GM23338 (cell line): ENCODE measurements around the gene CTNNA3. TPM values are rescaled to one million over a fixed set of nuclear protein-coding genes. Genes with fewer than 3 reads are reported as not detected.

Source experiments
- ATAC-seq: fragments of 200-7000 bp; cut with Tn5 transposase; 3 replicates; pipeline ENCODE4 v1.9.1; 2020
- DNase-seq: peaks from one replicate; pipeline ENCODE4 v3.0.0-alpha.2; 2015; ENCODE audit warnings: low spot score
- H2AFZ ChIP-seq: fragments of 200-600 bp; sonication (generic); 2 replicates; pipeline ENCODE4 v1.8.0; 2016; ENCODE audit warnings: antibody characterized with exemption, mild to moderate bottlenecking, moderate library complexity
- H3F3A ChIP-seq: fragments of 200-600 bp; sonication (generic); replicated peaks from 2 replicates; pipeline ENCODE4 v1.8.0; 2017; ENCODE audit warnings: antibody characterized with exemption, mixed run types, low read depth
- H3K27ac ChIP-seq: fragments of 200-600 bp; sonication (generic); 2 replicates; pipeline ENCODE4 v1.6.1; 2016; ENCODE audit warnings: low read depth
- H3K27me3 ChIP-seq: fragments of 200-600 bp; sonication (generic); 2 replicates; pipeline ENCODE4 v1.8.0; 2016; ENCODE audit warnings: mild to moderate bottlenecking, mixed run types, moderate library complexity; ENCODE audit not compliant: insufficient read depth
- H3K36me3 ChIP-seq: fragments of 200-600 bp; sonication (generic); 2 replicates; pipeline ENCODE4 v1.8.0; 2016; ENCODE audit warnings: mild to moderate bottlenecking; ENCODE audit not compliant: insufficient read depth
- H3K4me1 ChIP-seq: fragments of 200-600 bp; sonication (generic); 2 replicates; pipeline ENCODE4 v1.8.0; 2016; ENCODE audit warnings: mild to moderate bottlenecking, moderate library complexity; ENCODE audit not compliant: insufficient read depth
- H3K4me2 ChIP-seq: fragments of 200-600 bp; sonication (generic); 2 replicates; pipeline ENCODE4 v1.7.1; 2017; ENCODE audit warnings: mixed run types
- H3K4me3 ChIP-seq: fragments of 200-600 bp; sonication (generic); 2 replicates; pipeline ENCODE4 v1.6.1; 2016; ENCODE audit warnings: mixed run types
- H3K79me2 ChIP-seq: fragments of 200-600 bp; sonication (generic); replicated peaks from 2 replicates; pipeline ENCODE4 v1.8.0; 2017; ENCODE audit warnings: mild to moderate bottlenecking; ENCODE audit not compliant: insufficient read depth
- H3K9me2 ChIP-seq: fragments of 200-600 bp; sonication (generic); 2 replicates; pipeline ENCODE4 v1.8.0; 2017; ENCODE audit not compliant: insufficient read depth
- H4K20me1 ChIP-seq: fragments of 200-600 bp; sonication (generic); replicated peaks from 2 replicates; pipeline ENCODE4 v1.8.0; 2017; ENCODE audit warnings: mild to moderate bottlenecking; ENCODE audit not compliant: insufficient read depth
- H3K27ac Mint-ChIP-seq: 2 replicates; pipeline ENCODE4 v1.8.0; 2020; ENCODE audit warnings: inconsistent platforms, mild to moderate bottlenecking, moderate library complexity, mixed read lengths
- H3K27me3 Mint-ChIP-seq: 3 replicates; pipeline ENCODE4 v1.8.0; 2022; ENCODE audit warnings: low read depth, mild to moderate bottlenecking, moderate library complexity, mixed read lengths, inconsistent platforms; ENCODE audit not compliant: insufficient read depth, poor library complexity
- H3K36me3 Mint-ChIP-seq: 3 replicates; pipeline ENCODE4 v1.8.0; 2021; ENCODE audit warnings: low read depth, mild to moderate bottlenecking, inconsistent platforms, moderate library complexity, mixed read lengths
- H3K4me1 Mint-ChIP-seq: 3 replicates; pipeline ENCODE4 v1.8.0; 2020; ENCODE audit warnings: mild to moderate bottlenecking, inconsistent platforms, mixed read lengths
- H3K4me3 Mint-ChIP-seq: 3 replicates; pipeline ENCODE4 v1.8.0; 2021; ENCODE audit warnings: moderate library complexity, mild to moderate bottlenecking, inconsistent platforms, mixed read lengths
- H3K9me3 Mint-ChIP-seq: 3 replicates; pipeline ENCODE4 v1.8.0; 2020; ENCODE audit warnings: moderate library complexity, mild to moderate bottlenecking, inconsistent platforms, mixed read lengths
- CREB1 ChIP-seq: fragments of 250-450 bp; sonication (Bioruptor Pico); IDR thresholded peaks from 2 replicates; pipeline ENCODE4 v1.5.0; 2020; ENCODE audit warnings: low read depth, mild to moderate bottlenecking, moderate library complexity
- CTCF ChIP-seq, 2 experiments: fragments of 200-600 bp in 1 of 2; sonication (generic) in 1 of 2; conservative IDR thresholded peaks; 2 replicates each; pipeline versions ENCODE4 v1.5.1 to v1.6.1; 2016 to 2017; ENCODE audit warnings: antibody characterized with exemption in 2 of 2, low read depth in 2 of 2, mild to moderate bottlenecking in 2 of 2, moderate library complexity in 1 of 2
- ETS1 ChIP-seq: IDR thresholded peaks from 2 replicates; pipeline ENCODE4 v1.6.1; 2016; ENCODE audit warnings: antibody characterized with exemption
- EZH2 ChIP-seq: fragments of 200-600 bp; sonication (generic); IDR thresholded peaks from one replicate; pipeline ENCODE4 v1.8.0; 2017; ENCODE audit warnings: antibody characterized with exemption, mild to moderate bottlenecking, low read depth; ENCODE audit not compliant: unreplicated experiment
- EZH2phosphoT487 ChIP-seq: fragments of 200-600 bp; sonication (generic); IDR thresholded peaks from one replicate; pipeline ENCODE4 v1.8.1; 2018; ENCODE audit warnings: antibody characterized with exemption; ENCODE audit not compliant: unreplicated experiment
- JUNB ChIP-seq: IDR thresholded peaks from one replicate; pipeline ENCODE4 v1.6.1; 2016; ENCODE audit warnings: antibody characterized with exemption; ENCODE audit not compliant: unreplicated experiment
- NANOG ChIP-seq: IDR thresholded peaks from 2 replicates; pipeline ENCODE4 v1.6.1; 2016; ENCODE audit warnings: antibody characterized with exemption, borderline replicate concordance
- POLR2AphosphoS5 ChIP-seq: IDR thresholded peaks from 2 replicates; pipeline ENCODE4 v1.6.1; 2016; ENCODE audit warnings: antibody characterized with exemption, low read depth
- REST ChIP-seq: IDR thresholded peaks from one replicate; pipeline ENCODE4 v1.6.1; 2018; ENCODE audit warnings: antibody characterized with exemption; ENCODE audit not compliant: unreplicated experiment
- STAT1 ChIP-seq: IDR thresholded peaks from one replicate; pipeline ENCODE4 v1.6.1; 2016; ENCODE audit warnings: antibody characterized with exemption; ENCODE audit not compliant: unreplicated experiment
- ZNF114 ChIP-seq: fragments of 250-450 bp; sonication (Bioruptor Pico); IDR thresholded peaks from 2 replicates; pipeline ENCODE4 v1.5.0; 2020; ENCODE audit warnings: mild to moderate bottlenecking, moderate library complexity
- ZNF331 ChIP-seq: fragments of 250-450 bp; sonication (Bioruptor Pico); IDR thresholded peaks from 2 replicates; pipeline ENCODE4 v1.5.0; 2020; ENCODE audit warnings: low read depth, mild to moderate bottlenecking, moderate library complexity
- ZNF462 ChIP-seq: fragments of 250-450 bp; sonication (Bioruptor Pico); IDR thresholded peaks from 2 replicates; pipeline ENCODE4 v1.5.0; 2020; ENCODE audit warnings: mild to moderate bottlenecking, moderate library complexity
- polyA plus RNA-seq: library from polyadenylated mRNA; unstranded; fragments of >200 nt; fragmentation: Nextera tagmentation; extraction: Ambion mirVana; gene quantifications from 2 replicates; pipeline ENCODE4 v1.2.1, GENCODE V29; 2016
- total RNA-seq: library from RNA; depleted of rRNA; stranded (reverse); fragments of >200 nt; shearing (Covaris generic); gene quantifications from 2 replicates; pipeline ENCODE4 v1.2.3, GENCODE V29; 2014

CTNNA3 gene
- total and polyA plus RNA-seq, 2 experiments from 2014 or later = 0.71 to 3.3 TPM

GRCh38 chr10:67553254-67553653, 142.7 kb downstream of the CTNNA3 start:
- peaks cover 3% of the 10 kb centered on the region; the same call in 1 of the 2 replicates for H3K9me2 ChIP-seq
- ATAC-seq (no peak), DNase-seq (no peak)
- H3K4me2 ChIP-seq = no peak overlapping the region
- H3K27me3 ChIP-seq = no peaks in the 10 kb centered on the region
- no peaks in the 10 kb centered on the region for H3K4me1 Mint-ChIP-seq
- H3K27ac ChIP-seq = no peak overlapping the region
- H4K20me1 ChIP-seq = no peaks in the 10 kb centered on the region
- no peak overlapping the region for H2AFZ ChIP-seq
- no peaks in the 10 kb centered on the region for H3F3A ChIP-seq
- H3K27ac Mint-ChIP-seq = no peak overlapping the region
- H3K4me1 ChIP-seq = no peaks in the 10 kb centered on the region
- peaks cover 7% of the 10 kb centered on the region for H3K36me3 Mint-ChIP-seq
- H3K79me2 ChIP-seq = no peaks in the 10 kb centered on the region
- H3K4me3 ChIP-seq = no peak overlapping the region
- TF ChIP-seq CTCF (conservative IDR thresholded peaks at IDR 0.05; ENCODE audit: low read depth in 2 of 2) (no peak), EZH2phosphoT487 (no peak), POLR2AphosphoS5 (no peak), STAT1 (no peak), ZNF462 (CRISPR knock-in tag) (no peak), JUNB (no peak), ZNF114 (CRISPR knock-in tag) (no peak), EZH2 (no peak), CREB1 (CRISPR knock-in tag) (no peak), ZNF331 (CRISPR knock-in tag) (no peak), ETS1 (no peak), REST (no peak), NANOG (no peak)
- peaks cover 27% of the 10 kb centered on the region for H3K9me3 Mint-ChIP-seq
- H3K27me3 Mint-ChIP-seq = peaks cover under 1% of the 10 kb centered on the region
- no peaks in the 10 kb centered on the region for H3K36me3 ChIP-seq
- no peak overlapping the region for H3K4me3 Mint-ChIP-seq
